Thyroid gland (tissue), 4 donors: ENCODE data around the gene MEAK7.

Experiments used
- CTCF ChIP-seq, 6 experiments: fragments of 200-600 bp in 3 of 6; fragments of 450-650 bp in 3 of 6; sonication (generic) in 3 of 6; IDR thresholded peaks; one replicate each; pipeline ENCODE4 v1.5.1; 2016 to 2019; ENCODE audit warnings: antibody characterized with exemption in 6 of 6, mild to moderate bottlenecking in 2 of 6, inconsistent platforms in 1 of 6, moderate library complexity in 1 of 6
- POLR2A ChIP-seq, 2 donors: fragments of 450-650 bp; IDR thresholded peaks; one replicate each; pipeline ENCODE4 v1.6.1; 2017; ENCODE audit warnings: antibody characterized with exemption in 2 of 2, mild to moderate bottlenecking in 2 of 2, moderate library complexity in 1 of 2

DNA sequence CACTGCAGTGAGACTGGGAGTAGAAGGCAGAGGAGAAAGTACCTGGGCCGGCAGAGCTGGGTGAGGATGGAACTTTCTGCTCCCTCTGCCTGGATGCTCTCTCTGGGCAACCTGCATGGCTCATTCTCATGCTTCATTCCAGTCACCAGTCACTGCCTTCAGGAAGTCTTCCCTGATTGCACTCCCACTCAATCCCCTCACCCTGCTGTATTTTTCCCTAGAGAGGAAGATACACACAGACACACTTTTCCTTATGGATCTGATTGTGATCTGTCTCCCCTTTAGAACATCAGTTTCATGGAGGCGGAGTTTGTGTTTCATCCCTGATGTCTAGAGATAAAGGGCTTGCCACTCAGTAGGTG lies 44.9 kb downstream of the MEAK7 start:
- TF ChIP-seq CTCF (IDR thresholded peaks at IDR 0.05) (no peak), POLR2A (IDR thresholded peaks at IDR 0.05) (no peak)
